ENCODE data around the gene ZNF185.

Gene ZNF185

GRCh38 chrX:152896450-152896849, 1.4 kb upstream of the ZNF185 start:
- no peaks in the 10 kb centered on the region for H3K36me3 ChIP-seq (ENCODE audit: control insufficient read depth in 1 of 2, insufficient read depth in 2 of 2, low read length in 2 of 2)
- H3K4me3 ChIP-seq (ENCODE audit: low read depth in 1 of 2, low read length in 2 of 2), result no peak overlapping the region
- H3K27ac ChIP-seq (ENCODE audit: low read length), result no peak overlapping the region
- no peaks in the 10 kb centered on the region for H3K9me3 ChIP-seq (ENCODE audit: control insufficient read depth in 1 of 2, low read length in 2 of 2)
- H3K27me3 ChIP-seq (ENCODE audit: low read depth, low read length), result no peaks in the 10 kb centered on the region
- no peaks in the 10 kb centered on the region for H3K4me1 ChIP-seq (ENCODE audit: control insufficient read depth in 1 of 2, insufficient read depth in 2 of 2, low read length in 2 of 2)

GRCh38 chrX:152898442-152898841, 575 bp downstream of the ZNF185 start:
- no peaks in the 10 kb centered on the region for H3K27me3 ChIP-seq (ENCODE audit: low read depth, low read length)
- H3K27ac ChIP-seq (ENCODE audit: low read length), result no peak overlapping the region
- no peaks in the 10 kb centered on the region for H3K4me1 ChIP-seq (ENCODE audit: control insufficient read depth in 1 of 2, insufficient read depth in 2 of 2, low read length in 2 of 2)
- H3K36me3 ChIP-seq (ENCODE audit: control insufficient read depth in 1 of 2, insufficient read depth in 2 of 2, low read length in 2 of 2), result no peaks in the 10 kb centered on the region
- no peaks in the 10 kb centered on the region for H3K9me3 ChIP-seq (ENCODE audit: control insufficient read depth in 1 of 2, low read length in 2 of 2)
- no peak overlapping the region for H3K4me3 ChIP-seq (ENCODE audit: low read depth in 1 of 2, low read length in 2 of 2)

GRCh38 chrX:152899111-152899873, 1.4 kb downstream of the ZNF185 start:
- Histone ChIP-seq H3K27me3 (ENCODE audit: low read depth, low read length) (no peaks in the 10 kb centered on the region), H3K4me1 (ENCODE audit: control insufficient read depth in 1 of 2, insufficient read depth in 2 of 2, low read length in 2 of 2) (peaks cover 0 to 2% of the 10 kb centered on the region in 2 donors)

GRCh38 chrX:152899874-152900719, 2.2 kb downstream of the ZNF185 start:
- Histone ChIP-seq H3K4me1 (ENCODE audit: control insufficient read depth in 1 of 2, insufficient read depth in 2 of 2, low read length in 2 of 2) (peaks cover 0 to 3% of the 10 kb centered on the region in 2 donors), H3K36me3 (ENCODE audit: control insufficient read depth in 1 of 2, insufficient read depth in 2 of 2, low read length in 2 of 2) (no peaks in the 10 kb centered on the region), H3K27ac (ENCODE audit: low read length) (no peak overlapping the region), H3K4me3 (ENCODE audit: low read depth in 1 of 2, low read length in 2 of 2) (no peak overlapping the region), H3K27me3 (ENCODE audit: low read depth, low read length) (no peaks in the 10 kb centered on the region), H3K9me3 (ENCODE audit: control insufficient read depth in 1 of 2, low read length in 2 of 2) (no peaks in the 10 kb centered on the region)

More at GRCh38 chrX:152899111-152899873, 1.4 kb downstream of the ZNF185 start:
- Histone ChIP-seq H3K4me3 (ENCODE audit: low read depth in 1 of 2, low read length in 2 of 2) (no peak overlapping the region), H3K9me3 (ENCODE audit: control insufficient read depth in 1 of 2, low read length in 2 of 2) (no peaks in the 10 kb centered on the region), H3K27ac (ENCODE audit: low read length) (no peak overlapping the region), H3K36me3 (ENCODE audit: control insufficient read depth in 1 of 2, insufficient read depth in 2 of 2, low read length in 2 of 2) (no peaks in the 10 kb centered on the region)

GRCh38 chrX:152900937-152901445, 3.1 kb downstream of the ZNF185 start:
- Histone ChIP-seq H3K4me3 (ENCODE audit: low read depth in 1 of 2, low read length in 2 of 2) (no peak overlapping the region), H3K36me3 (ENCODE audit: control insufficient read depth in 1 of 2, insufficient read depth in 2 of 2, low read length in 2 of 2) (no peaks in the 10 kb centered on the region), H3K27me3 (ENCODE audit: low read depth, low read length) (no peaks in the 10 kb centered on the region), H3K4me1 (ENCODE audit: control insufficient read depth in 1 of 2, insufficient read depth in 2 of 2, low read length in 2 of 2) (peaks cover 0 to 3% of the 10 kb centered on the region in 2 donors), H3K9me3 (ENCODE audit: control insufficient read depth in 1 of 2, low read length in 2 of 2) (no peaks in the 10 kb centered on the region), H3K27ac (ENCODE audit: low read length) (no peak overlapping the region)

- Histone ChIP-seq H3K9me3 (ENCODE audit: control insufficient read depth in 1 of 2, low read length in 2 of 2) (no peaks in the 10 kb centered on the region), H3K27me3 (ENCODE audit: low read depth, low read length) (no peaks in the 10 kb centered on the region), H3K36me3 (ENCODE audit: control insufficient read depth in 1 of 2, insufficient read depth in 2 of 2, low read length in 2 of 2) (no peaks in the 10 kb centered on the region), H3K27ac (ENCODE audit: low read length) (no peak overlapping the region), H3K4me3 (ENCODE audit: low read depth in 1 of 2, low read length in 2 of 2) (no peak overlapping the region), H3K4me1 (ENCODE audit: control insufficient read depth in 1 of 2, insufficient read depth in 2 of 2, low read length in 2 of 2) (peaks cover 0 to 3% of the 10 kb centered on the region in 2 donors)
Measured at GRCh38 chrX:152901816-152902501, 4.1 kb downstream of the ZNF185 start.

GRCh38 chrX:152902502-152902820, 4.6 kb downstream of the ZNF185 start:
- Histone ChIP-seq H3K27ac (ENCODE audit: low read length) (no peak overlapping the region), H3K4me3 (ENCODE audit: low read depth in 1 of 2, low read length in 2 of 2) (no peak overlapping the region), H3K4me1 (ENCODE audit: control insufficient read depth in 1 of 2, insufficient read depth in 2 of 2, low read length in 2 of 2) (peaks cover 0 to 3% of the 10 kb centered on the region in 2 donors), H3K27me3 (ENCODE audit: low read depth, low read length) (no peaks in the 10 kb centered on the region), H3K9me3 (ENCODE audit: control insufficient read depth in 1 of 2, low read length in 2 of 2) (no peaks in the 10 kb centered on the region), H3K36me3 (ENCODE audit: control insufficient read depth in 1 of 2, insufficient read depth in 2 of 2, low read length in 2 of 2) (no peaks in the 10 kb centered on the region)

GRCh38 chrX:152903589-152903988, 5.7 kb downstream of the ZNF185 start:
- peaks cover 0 to 3% of the 10 kb centered on the region in 2 donors for H3K4me1 ChIP-seq (ENCODE audit: control insufficient read depth in 1 of 2, insufficient read depth in 2 of 2, low read length in 2 of 2)

GRCh38 chrX:152904151-152905080, 6.5 kb downstream of the ZNF185 start:
- Histone ChIP-seq H3K36me3 (ENCODE audit: control insufficient read depth in 1 of 2, insufficient read depth in 2 of 2, low read length in 2 of 2) (no peaks in the 10 kb centered on the region), H3K27ac (ENCODE audit: low read length) (no peak overlapping the region), H3K4me1 (ENCODE audit: control insufficient read depth in 1 of 2, insufficient read depth in 2 of 2, low read length in 2 of 2) (peaks cover 0 to 3% of the 10 kb centered on the region in 2 donors), H3K4me3 (ENCODE audit: low read depth in 1 of 2, low read length in 2 of 2) (no peak overlapping the region), H3K27me3 (ENCODE audit: low read depth, low read length) (no peaks in the 10 kb centered on the region), H3K9me3 (ENCODE audit: control insufficient read depth in 1 of 2, low read length in 2 of 2) (no peaks in the 10 kb centered on the region)

More at GRCh38 chrX:152903589-152903988, 5.7 kb downstream of the ZNF185 start:
- H3K27me3 ChIP-seq (ENCODE audit: low read depth, low read length), result no peaks in the 10 kb centered on the region
- H3K4me3 ChIP-seq (ENCODE audit: low read depth in 1 of 2, low read length in 2 of 2), result no peak overlapping the region
- no peak overlapping the region for H3K27ac ChIP-seq (ENCODE audit: low read length)
- no peaks in the 10 kb centered on the region for H3K9me3 ChIP-seq (ENCODE audit: control insufficient read depth in 1 of 2, low read length in 2 of 2)
- H3K36me3 ChIP-seq (ENCODE audit: control insufficient read depth in 1 of 2, insufficient read depth in 2 of 2, low read length in 2 of 2), result no peaks in the 10 kb centered on the region

GRCh38 chrX:152905081-152905420, 7.2 kb downstream of the ZNF185 start:
- Histone ChIP-seq H3K27me3 (ENCODE audit: low read depth, low read length) (no peaks in the 10 kb centered on the region), H3K4me3 (ENCODE audit: low read depth in 1 of 2, low read length in 2 of 2) (no peak overlapping the region), H3K9me3 (ENCODE audit: control insufficient read depth in 1 of 2, low read length in 2 of 2) (no peaks in the 10 kb centered on the region), H3K27ac (ENCODE audit: low read length) (no peak overlapping the region), H3K36me3 (ENCODE audit: control insufficient read depth in 1 of 2, insufficient read depth in 2 of 2, low read length in 2 of 2) (no peaks in the 10 kb centered on the region), H3K4me1 (ENCODE audit: control insufficient read depth in 1 of 2, insufficient read depth in 2 of 2, low read length in 2 of 2) (peaks cover 0 to 3% of the 10 kb centered on the region in 2 donors)

All from muscle layer of duodenum (tissue), 2 donors.